ENCODE measurements around the gene FAM222A.
"Not testable (repeated sequence)": the region's sequence is repeated elsewhere in the genome, so short reads cannot be mapped to it uniquely, and the experiment has no call there.

FAM222A gene

DNA sequence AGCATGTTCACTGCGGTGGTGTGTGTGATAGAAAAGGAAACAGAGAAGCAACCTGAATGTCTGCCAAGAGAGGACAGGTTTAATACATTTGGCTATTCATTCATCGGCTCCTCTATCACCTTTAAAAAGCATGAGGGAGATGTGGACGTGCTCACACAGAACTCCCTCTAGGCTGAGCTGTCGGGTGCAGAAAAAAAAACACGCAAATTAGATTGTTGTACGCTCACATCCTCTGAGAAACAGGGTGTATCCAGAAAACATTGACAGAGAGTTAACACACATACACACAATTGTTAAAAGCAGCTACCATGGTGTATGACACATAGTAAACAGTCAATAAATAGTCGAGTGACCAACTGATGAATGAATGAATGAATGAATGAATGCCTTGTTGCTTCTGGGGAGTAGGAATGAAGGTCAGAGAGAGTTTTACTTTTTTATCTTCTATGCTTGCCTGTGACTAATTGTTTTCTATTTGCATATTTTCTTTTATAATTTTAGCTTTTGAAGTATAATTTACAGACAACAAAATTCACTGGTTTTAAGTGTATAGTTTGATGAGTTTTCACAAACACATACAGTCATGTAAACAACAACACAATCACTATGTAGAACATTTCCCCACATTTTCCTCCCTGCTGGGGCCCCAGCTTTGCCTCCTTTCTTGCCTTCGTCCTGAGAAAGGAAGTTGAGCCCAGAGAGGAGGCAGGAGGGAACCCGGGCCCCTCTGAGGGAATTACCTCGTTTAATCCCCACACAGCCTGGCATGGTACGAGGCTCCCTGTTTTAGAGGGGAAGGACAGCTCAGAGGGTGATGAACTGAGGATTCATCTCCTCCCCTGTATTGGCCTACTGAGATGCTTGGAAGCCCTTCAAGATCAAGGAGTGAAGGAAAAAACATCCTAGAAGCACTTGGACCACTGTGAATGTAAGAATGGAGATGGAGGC is 19.7 kb upstream of the FAM222A start:
- DNase-seq (ENCODE audit: low spot score), result no peak

DNA sequence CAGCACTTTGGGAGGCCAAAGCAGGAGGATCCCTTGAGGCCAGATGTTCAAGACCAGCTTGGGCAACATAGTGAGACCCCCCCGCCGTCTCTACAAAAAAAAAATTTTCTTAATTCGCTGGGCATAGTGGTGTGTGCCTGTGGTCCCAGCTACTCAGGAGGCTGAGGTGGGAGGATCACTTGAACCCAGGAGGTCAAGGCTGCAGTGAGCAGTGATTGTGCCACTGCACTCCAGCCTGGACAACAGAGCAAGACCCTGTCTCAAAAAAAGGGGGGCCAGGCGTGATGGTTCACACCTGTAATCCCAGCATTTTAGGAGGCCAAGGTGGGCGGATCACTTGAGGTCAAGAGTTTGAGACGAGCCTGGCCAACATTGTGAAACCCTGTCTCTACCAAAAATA is 19.0 kb upstream of the FAM222A start:
- DNase-seq (ENCODE audit: low spot score), result not testable (repeated sequence)

- no peak for DNase-seq (ENCODE audit: low spot score)
Measured at GRCh38 chr12:109695416-109695815, 18.2 kb upstream of the FAM222A start.

GRCh38 chr12:109695961-109696461 is 17.6 kb upstream of the FAM222A start:
- no peak for DNase-seq (ENCODE audit: low spot score)

- DNase-seq (ENCODE audit: low spot score), result no peak
Measured at GRCh38 chr12:109696485-109697269, 16.9 kb upstream of the FAM222A start.

GRCh38 chr12:109697270-109697553 is 16.4 kb upstream of the FAM222A start:
- DNase-seq (ENCODE audit: low spot score), result no peak

- DNase-seq (ENCODE audit: low spot score), result no peak
Measured at GRCh38 chr12:109697877-109698468, 15.7 kb upstream of the FAM222A start.

- no peak for DNase-seq (ENCODE audit: low spot score)
Measured at GRCh38 chr12:109698820-109699219, 14.8 kb upstream of the FAM222A start.

DNA sequence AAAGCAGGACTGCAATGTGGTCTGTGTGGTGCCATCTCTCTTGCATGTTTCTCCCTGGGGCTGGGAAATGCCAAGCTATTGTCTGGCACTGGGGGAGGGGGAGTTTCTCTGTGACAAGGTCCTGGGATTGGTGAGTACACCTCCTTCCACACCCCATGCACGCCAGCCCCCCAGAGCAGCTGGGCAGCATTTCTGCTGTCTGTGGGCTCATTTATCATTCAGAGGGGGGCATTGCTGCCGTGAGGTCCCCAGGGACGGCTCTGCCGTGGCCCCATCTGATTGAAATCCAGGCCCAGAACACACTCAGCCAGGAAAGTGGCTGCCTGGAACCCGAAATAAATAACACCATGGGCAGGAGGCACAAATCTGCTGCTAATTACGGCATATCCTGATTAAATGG is 12.6 kb upstream of the FAM222A start:
- DNase-seq (ENCODE audit: low spot score), result no peak

DNA sequence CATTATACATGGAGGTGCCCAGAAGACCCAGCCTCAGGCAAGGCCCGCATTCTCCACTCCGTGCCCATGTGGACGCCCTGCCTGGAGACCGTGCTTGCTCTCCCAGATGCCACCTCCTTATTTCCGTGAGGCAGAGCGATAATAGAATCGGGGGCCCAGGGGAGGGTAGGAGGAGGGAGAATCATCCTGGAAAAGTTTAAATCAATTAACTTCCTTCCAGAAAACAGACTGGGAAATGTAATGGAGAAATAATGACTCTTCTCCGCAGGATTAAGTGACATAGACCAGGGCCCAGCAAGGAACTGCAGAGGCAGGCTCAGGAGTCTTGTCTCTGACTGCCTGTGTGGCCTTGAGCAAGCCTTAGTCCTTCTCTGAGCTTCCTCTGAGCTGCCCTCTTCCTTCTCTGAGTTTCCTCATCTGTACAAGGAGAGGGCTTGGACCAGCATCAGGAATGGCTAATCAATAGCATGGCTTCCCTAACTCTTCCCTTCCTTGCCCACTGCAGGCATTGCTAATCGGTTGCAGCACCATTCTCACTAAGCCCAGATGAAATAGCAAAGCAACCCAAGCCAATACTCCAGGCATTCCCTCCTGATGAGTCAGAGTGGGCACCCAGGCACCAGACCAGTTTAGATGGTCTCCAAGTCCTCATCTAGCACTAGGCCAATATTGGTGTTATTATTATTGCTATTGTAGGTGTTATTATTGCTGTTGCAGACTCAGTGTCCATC is 11.3 kb upstream of the FAM222A start:
- no peak for DNase-seq (ENCODE audit: low spot score)

DNA sequence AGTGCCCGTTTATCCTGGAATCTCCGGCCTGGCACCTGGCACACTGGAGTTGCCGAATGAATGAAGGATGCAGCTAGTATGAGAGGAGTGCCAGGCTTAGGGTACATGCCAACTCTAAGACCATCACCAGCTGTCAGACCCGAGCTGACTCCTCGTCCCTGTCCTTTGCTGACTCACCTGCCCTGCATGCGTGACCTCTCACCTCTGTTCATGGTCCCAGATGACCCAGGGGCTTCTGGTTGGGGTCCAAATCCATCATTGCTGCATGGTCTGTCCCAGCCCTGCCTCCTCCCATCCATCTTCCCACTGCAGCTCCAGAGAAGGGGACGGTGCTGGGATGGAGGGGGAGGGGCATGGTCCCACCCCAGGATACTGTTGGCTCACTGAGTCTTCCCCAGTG is 9.9 kb upstream of the FAM222A start:
- no peak for DNase-seq (ENCODE audit: low spot score)

DNA sequence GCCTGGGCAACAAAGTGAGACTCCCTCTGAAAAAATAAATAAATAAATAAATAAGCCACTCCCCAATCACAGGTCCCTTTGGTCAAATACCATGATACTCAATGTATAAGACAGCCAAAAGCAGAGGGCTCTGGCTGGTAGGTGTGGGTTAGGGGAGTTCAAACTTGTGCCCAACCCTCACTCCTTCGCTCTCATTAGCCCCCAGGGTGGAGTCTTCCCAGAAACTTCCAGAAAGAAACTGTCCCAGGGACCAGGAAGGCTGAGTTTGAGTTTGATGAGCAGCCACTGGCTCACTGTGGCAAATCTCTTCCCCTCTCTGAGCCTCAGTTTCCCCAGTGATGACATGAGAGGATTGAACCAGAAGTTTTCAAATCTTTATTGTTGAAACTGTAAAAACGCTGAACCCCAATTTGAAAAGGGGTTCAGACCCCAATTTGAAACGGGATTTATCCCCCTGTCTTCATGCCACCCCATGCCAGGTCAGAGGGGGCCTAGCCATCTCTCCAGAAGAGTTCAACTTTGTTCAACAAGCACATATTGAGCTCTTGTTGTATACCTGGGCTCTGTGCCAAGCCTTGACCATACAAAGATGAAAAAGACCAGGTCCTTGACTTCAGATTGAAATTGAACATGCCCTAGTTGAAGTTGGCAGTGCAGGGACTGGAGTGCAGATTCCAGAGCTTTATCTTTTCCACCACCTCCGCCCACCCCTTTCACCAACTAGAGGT is 9.1 kb upstream of the FAM222A start:
- no peak for DNase-seq (ENCODE audit: low spot score)

- no peak for DNase-seq (ENCODE audit: low spot score)
Measured at GRCh38 chr12:109705291-109705690, 8.3 kb upstream of the FAM222A start.

GRCh38 chr12:109706398-109706746 is 7.3 kb upstream of the FAM222A start:
- DNase-seq (ENCODE audit: low spot score), result no peak

GRCh38 chr12:109706747-109707469 is 6.7 kb upstream of the FAM222A start:
- no peak for DNase-seq (ENCODE audit: low spot score)

GRCh38 chr12:109707470-109707821 is 6.2 kb upstream of the FAM222A start:
- DNase-seq (ENCODE audit: low spot score), result no peak

DNA sequence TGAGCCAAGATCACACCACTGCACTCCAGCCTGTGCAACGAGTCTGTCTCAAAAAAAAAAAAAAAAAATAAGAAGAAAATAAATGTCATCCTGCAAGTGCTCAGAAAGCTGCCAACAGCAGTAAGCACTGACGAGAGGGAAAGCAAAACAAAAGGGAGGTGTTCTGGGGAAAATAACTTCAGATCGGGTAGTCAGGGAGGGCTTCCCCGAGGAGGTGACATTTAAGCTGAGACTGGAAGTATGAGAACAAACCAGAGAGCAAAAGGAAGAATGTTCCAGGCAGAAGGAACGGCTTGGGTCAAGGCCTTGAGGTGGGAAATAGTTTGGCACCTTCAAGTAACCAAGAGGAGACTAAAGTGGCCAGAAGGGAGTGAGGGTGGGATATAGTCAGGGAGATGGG is 4.7 kb upstream of the FAM222A start:
- no peak for DNase-seq (ENCODE audit: low spot score)

DNA sequence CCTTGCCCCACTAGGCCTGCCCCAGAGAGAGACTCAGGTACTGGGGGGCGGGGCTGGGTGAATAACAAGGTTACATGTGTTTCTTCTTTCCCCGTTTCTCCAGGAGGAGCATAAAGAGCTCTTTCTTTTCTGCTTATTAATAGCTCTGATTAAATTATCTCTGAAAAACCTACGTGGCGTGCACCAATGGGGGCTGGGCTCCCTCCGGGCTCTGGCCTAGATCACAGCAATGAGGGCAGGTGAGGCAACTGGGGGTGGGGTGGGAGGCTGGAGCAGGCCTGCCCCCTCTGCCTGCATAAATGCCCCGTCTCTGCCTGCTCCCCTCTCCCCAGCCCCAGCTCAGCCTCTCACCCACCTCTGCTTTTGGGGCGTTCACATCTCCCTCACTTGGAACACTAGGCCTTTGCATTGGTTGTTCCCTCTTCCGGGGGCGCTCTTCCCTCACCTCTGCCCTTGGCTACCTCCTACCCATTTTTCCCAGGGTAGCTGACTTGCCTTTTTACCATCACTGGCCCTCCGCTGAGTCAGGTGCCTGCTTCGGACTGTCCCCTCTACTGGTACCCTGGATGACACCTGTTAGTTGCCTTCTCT is 4.1 kb upstream of the FAM222A start:
- no peak for DNase-seq (ENCODE audit: low spot score)

- DNase-seq (ENCODE audit: low spot score), result no peak
Measured at GRCh38 chr12:109710205-109710746, 3.3 kb upstream of the FAM222A start.
